ENCODE results near the gene SP6. TPM values are rescaled to one million over a fixed set of nuclear protein-coding genes. Genes with fewer than 3 reads are reported as not detected.

The SP6 gene
- total and polyA plus RNA-seq, 2 of the 8 experiments (the other 6 are each of a cell fraction or from before 2014, with no cell fraction given), result 1.2 to 1.5 TPM

DNA sequence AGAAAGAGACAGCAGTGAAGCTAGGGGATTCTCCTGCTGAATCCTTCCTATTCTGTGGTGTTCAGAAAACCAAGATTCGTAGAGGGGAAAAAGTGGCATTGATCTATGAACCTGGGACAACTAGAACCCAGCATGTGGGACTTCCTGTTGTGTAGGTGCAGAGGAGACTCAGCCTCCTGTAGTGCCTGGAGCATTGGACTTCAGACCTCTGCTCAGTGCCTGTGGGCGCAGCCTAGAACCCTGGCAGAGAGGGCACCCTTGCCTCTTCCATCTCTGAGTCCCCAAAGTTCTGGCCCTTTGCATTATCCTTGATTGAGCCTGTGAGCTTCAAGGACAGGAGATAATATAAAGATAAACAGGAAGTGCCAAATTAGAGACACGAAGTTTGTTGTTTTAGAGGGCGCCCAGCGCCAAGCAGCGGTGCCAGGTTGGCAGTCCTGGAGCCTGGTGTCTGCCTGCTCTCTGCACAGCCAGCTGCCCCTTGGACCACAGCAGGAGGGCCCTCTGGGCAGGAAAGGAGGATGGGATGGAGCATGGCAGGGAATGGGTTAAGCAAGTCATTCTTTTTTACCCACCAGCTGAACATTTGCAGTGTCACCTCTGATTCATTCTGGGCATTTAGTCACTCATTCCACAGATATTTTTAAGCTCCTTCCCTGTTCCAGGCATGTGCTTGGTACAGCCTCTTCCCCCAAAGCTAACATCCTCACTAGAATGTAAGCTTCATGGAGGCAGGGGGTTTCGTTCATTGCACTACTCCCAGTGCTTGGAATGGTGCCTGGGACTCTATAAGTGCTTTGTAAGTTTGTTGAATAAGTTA is 11.9 kb upstream of the SP6 start:
- TF ChIP-seq CHD2 (IDR thresholded peaks at IDR 0.05; ENCODE audit: low read length) (no peak), NRF1 (IDR thresholded peaks at IDR 0.05; ENCODE audit: low read depth, low read length) (no peak), POLR2A (IDR thresholded peaks at IDR 0.05; ENCODE audit: control extremely low read depth in 1 of 2, low read depth in 2 of 2, low read length in 2 of 2) (no peak), CHD1 (IDR thresholded peaks at IDR 0.05; ENCODE audit: low read depth, low read length) (no peak), SIRT6 (IDR thresholded peaks at IDR 0.05; ENCODE audit: low read length) (no peak), TAF1 (IDR thresholded peaks at IDR 0.05; ENCODE audit: low read depth, low read length) (no peak)
- H4K5ac ChIP-seq (ENCODE audit: insufficient read length, low read depth, low read length), result no peak overlapping the region

More for the DNA sequence above, 11.9 kb upstream of the SP6 start:
- H2AFZ ChIP-seq (ENCODE audit: low read length), result no peak overlapping the region
- ChIA-PET CTCF (ENCODE audit: partially characterized antibody) (interaction anchor here (1.1 to 33.0 kb wide), 4 partner anchors 11 to 24 kb away, joined by 3 to 1206 read pairs (median 189); partner anchors contain the start of genes SCRN2, SP2 and SP6), POLR2A (ENCODE audit: partially characterized antibody) (interaction anchor here (1.1 to 3.0 kb wide), 6 partner anchors 9 to 37 kb away, joined by 3 to 10 read pairs (median 4); no protein-coding TSS in a partner anchor)
- H3K4me3 ChIP-seq (ENCODE audit: extremely low read depth in 1 of 4, insufficient read depth in 2 of 4, low read depth in 3 of 4, low read length in 4 of 4), result no peak overlapping the region
- no peaks in the 10 kb centered on the region for H3K23me2 ChIP-seq (ENCODE audit: low read depth, low read length)
- no peak overlapping the region for H3K4ac ChIP-seq (replicated peaks; ENCODE audit: insufficient read length, low read depth, low read length)
- H3K27me3 ChIP-seq (replicated peaks in 1 of 4; ENCODE audit: control insufficient read depth in 3 of 4, extremely low read depth in 1 of 4, insufficient read depth in 3 of 4, low read length in 3 of 4), result peaks cover 0 to 2% (median under 1%) of the 10 kb centered on the region in 4 experiments; a peak in 4 of 7 replicates
- H2BK12ac ChIP-seq (ENCODE audit: low read depth, low read length), result no peak overlapping the region
- no peak for DNase-seq (ENCODE audit: low read depth in 1 of 2, low spot score in 2 of 2)
- H3K18ac ChIP-seq (ENCODE audit: extremely low read depth, low read length), result no peak overlapping the region
- H3K4me2 ChIP-seq (ENCODE audit: insufficient read depth in 1 of 2, low read depth in 2 of 2, low read length in 2 of 2), result no peak overlapping the region
- H3K9ac ChIP-seq (replicated peaks in 1 of 4; ENCODE audit: extremely low read depth in 1 of 4, low read depth in 3 of 4, low read length in 3 of 4), result no peak overlapping the region
- no peak overlapping the region for H3K56ac ChIP-seq (replicated peaks; ENCODE audit: insufficient read length, low read depth, low read length)
- no peaks in the 10 kb centered on the region for H3K79me1 ChIP-seq (ENCODE audit: low read depth, low read length)
- peaks cover 0 to 4% (median 0%) of the 10 kb centered on the region in 4 experiments; a peak in 1 of 7 replicates for H3K4me1 ChIP-seq (replicated peaks in 1 of 4; ENCODE audit: control insufficient read depth in 3 of 4, insufficient read depth in 4 of 4, low read length in 3 of 4)
- no peak overlapping the region for H2BK20ac ChIP-seq (ENCODE audit: low read length)
- H4K91ac ChIP-seq (replicated peaks; ENCODE audit: insufficient read length, low read length), result no peak overlapping the region
- H3K36me3 ChIP-seq (ENCODE audit: control insufficient read depth in 2 of 4, insufficient read depth in 4 of 4, low read length in 3 of 4), result no peaks in the 10 kb centered on the region
- no peak overlapping the region for H3K27ac ChIP-seq (ENCODE audit: low read depth, low read length)
- H3K23ac ChIP-seq (ENCODE audit: insufficient read length), result no peak overlapping the region
- no peak overlapping the region for H2BK120ac ChIP-seq (replicated peaks; ENCODE audit: low read depth, low read length)
- WGBS, 2 experiments (ENCODE audit: extremely low coverage in 1 of 2, insufficient coverage in 1 of 2, insufficient read length in 1 of 2, insufficient replicate concordance in 2 of 2, low coverage in 1 of 2, low lambda C conversion rate in 2 of 2, missing lambda C conversion rate in 1 of 2), result 86% methylated on average over 7 of the region's 7 CpGs; no CpG with 5 or more reads in 1 of the 2 experiments
- H3K14ac ChIP-seq (ENCODE audit: insufficient read length), result no peak overlapping the region
- no peaks in the 10 kb centered on the region for H4K20me1 ChIP-seq (replicated peaks in 1 of 2; ENCODE audit: control insufficient read depth in 1 of 2, insufficient read depth in 2 of 2, low read length in 2 of 2)
- no peak overlapping the region for H2BK15ac ChIP-seq (ENCODE audit: low read length)
- H3K9me3 ChIP-seq (ENCODE audit: insufficient read depth in 2 of 2, low read depth in 1 of 2, low read length in 1 of 2), result no peaks in the 10 kb centered on the region
- H2AK5ac ChIP-seq (ENCODE audit: low read depth, low read length), result no peak overlapping the region
- H4K8ac ChIP-seq (ENCODE audit: extremely low read depth, insufficient read depth, low read length), result no peak overlapping the region
- no peak for FAIRE-seq
- no peak overlapping the region for H2BK5ac ChIP-seq (ENCODE audit: low read depth, low read length)
- no peaks in the 10 kb centered on the region for H3K79me2 ChIP-seq (ENCODE audit: control insufficient read depth in 1 of 2, insufficient read depth in 2 of 2, low read length in 2 of 2)

Measured in H1 (cell line).